ENCODE measurements around the gene CCDC78. TPM values are rescaled to one million over a fixed set of nuclear protein-coding genes. Genes with fewer than 3 reads are reported as not detected.
A peak's percentile ranks its signal among the peaks of the same experiment; 100 is the strongest.

The CCDC78 gene
- total and polyA plus RNA-seq, 2 donors (not counting 3 experiments of a cell fraction or from before 2014, with no cell fraction given): 0.50 to 1.3 TPM

DNA sequence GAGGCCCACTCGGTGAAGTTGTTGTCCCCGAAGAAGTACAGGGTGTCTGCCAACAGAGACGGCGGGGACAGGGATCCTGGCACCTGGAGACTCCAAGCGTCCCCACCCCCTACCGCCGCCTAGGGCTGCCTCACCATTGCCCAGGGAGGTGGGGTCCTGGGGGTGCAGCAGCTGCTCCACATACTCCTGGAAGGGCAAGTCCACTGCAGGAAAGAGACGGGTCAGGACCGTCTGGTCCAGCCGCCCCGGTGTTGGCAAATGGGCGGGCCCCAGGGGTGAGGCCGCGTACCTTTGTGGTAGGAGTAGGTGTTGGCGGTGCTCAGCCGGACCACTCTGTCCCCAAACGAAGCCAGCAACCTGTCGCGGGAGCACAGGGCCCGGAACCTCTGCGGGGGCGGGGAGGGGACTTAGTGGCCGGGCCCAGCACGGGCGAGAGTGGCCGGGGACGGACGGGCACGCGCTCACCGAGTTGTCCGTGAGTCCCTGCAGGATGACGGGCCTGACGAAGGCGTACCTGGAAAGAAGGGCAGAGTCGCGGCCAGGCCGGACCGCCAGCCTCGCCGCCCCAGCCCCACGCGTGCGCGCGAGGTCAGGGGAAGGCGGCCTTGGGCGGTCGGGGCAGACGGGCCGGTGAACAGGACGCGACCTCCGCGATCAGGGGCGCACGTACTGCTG is 42.7 kb downstream of the CCDC78 start:
- Histone ChIP-seq H3K27me3 (ENCODE audit: control insufficient read depth in 2 of 2, insufficient read depth in 2 of 2, low read length in 2 of 2) (no peaks in the 10 kb centered on the region), H3K9ac (replicated peaks; ENCODE audit: extremely low read depth, insufficient read depth, low read length) (no peak overlapping the region), H3K9me1 (replicated peaks; ENCODE audit: control insufficient read depth, extremely low read depth, insufficient read depth, low read length) (no peaks in the 10 kb centered on the region), H3K79me2 (ENCODE audit: control insufficient read depth, insufficient read depth, low read length) (peaks cover 31% of the 10 kb centered on the region), H2AFZ (ENCODE audit: low read depth, low read length) (no peak overlapping the region), H3K36me3 (ENCODE audit: control insufficient read depth in 2 of 2, extremely low read depth in 1 of 2, insufficient read depth in 2 of 2, low read length in 2 of 2) (peaks cover 7 to 22% of the 10 kb centered on the region in 2 experiments), H3K9me3 (replicated peaks; ENCODE audit: control insufficient read depth, insufficient read depth, low read length) (no peaks in the 10 kb centered on the region), H3K27ac (ENCODE audit: insufficient read depth, low read depth, low read length) (peak overlapping the region; percentile 35), H3K4me2 (ENCODE audit: insufficient read depth, low read length) (peak overlapping the region; percentile 29), H3K4me3 (replicated peaks in 1 of 3; ENCODE audit: insufficient read depth in 1 of 3, low read depth in 1 of 3, low read length in 3 of 3) (peak overlapping the region in 2 of 3 experiments; percentile 5 to 71), H4K20me1 (replicated peaks; ENCODE audit: control insufficient read depth, extremely low read depth, insufficient read depth, low read length) (no peaks in the 10 kb centered on the region), H3K4me1 (ENCODE audit: control insufficient read depth, extremely low read depth, insufficient read depth, low read length) (peaks cover 20% of the 10 kb centered on the region)
- TF ChIP-seq JUN (IDR thresholded peaks at IDR 0.05; ENCODE audit: borderline replicate concordance, insufficient read depth, insufficient read length, low read depth): no peak
- TF ChIP-seq EZH2 (IDR thresholded peaks at IDR 0.05; ENCODE audit: borderline replicate concordance, low read depth, low read length, severe bottlenecking): no peak
- TF ChIP-seq, protein P1, sequence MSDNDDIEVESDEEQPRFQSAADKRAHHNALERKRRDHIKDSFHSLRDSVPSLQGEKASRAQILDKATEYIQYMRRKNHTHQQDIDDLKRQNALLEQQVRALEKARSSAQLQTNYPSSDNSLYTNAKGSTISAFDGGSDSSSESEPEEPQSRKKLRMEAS (IDR thresholded peaks at IDR 0.05; ENCODE audit: insufficient read depth, insufficient read length): no peak
- TF ChIP-seq, protein P2, sequence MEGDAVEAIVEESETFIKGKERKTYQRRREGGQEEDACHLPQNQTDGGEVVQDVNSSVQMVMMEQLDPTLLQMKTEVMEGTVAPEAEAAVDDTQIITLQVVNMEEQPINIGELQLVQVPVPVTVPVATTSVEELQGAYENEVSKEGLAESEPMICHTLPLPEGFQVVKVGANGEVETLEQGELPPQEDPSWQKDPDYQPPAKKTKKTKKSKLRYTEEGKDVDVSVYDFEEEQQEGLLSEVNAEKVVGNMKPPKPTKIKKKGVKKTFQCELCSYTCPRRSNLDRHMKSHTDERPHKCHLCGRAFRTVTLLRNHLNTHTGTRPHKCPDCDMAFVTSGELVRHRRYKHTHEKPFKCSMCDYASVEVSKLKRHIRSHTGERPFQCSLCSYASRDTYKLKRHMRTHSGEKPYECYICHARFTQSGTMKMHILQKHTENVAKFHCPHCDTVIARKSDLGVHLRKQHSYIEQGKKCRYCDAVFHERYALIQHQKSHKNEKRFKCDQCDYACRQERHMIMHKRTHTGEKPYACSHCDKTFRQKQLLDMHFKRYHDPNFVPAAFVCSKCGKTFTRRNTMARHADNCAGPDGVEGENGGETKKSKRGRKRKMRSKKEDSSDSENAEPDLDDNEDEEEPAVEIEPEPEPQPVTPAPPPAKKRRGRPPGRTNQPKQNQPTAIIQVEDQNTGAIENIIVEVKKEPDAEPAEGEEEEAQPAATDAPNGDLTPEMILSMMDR (IDR thresholded peaks at IDR 0.05; ENCODE audit: extremely low read depth in 1 of 2, insufficient read depth in 1 of 2, low read depth in 1 of 2, low read length in 2 of 2): no peak
- no peak for TF ChIP-seq GATA2 (IDR thresholded peaks at IDR 0.05; ENCODE audit: insufficient read depth, insufficient read length, low read depth, low read length)
- no peak for TF ChIP-seq POLR2A (IDR thresholded peaks at IDR 0.05; ENCODE audit: low read depth, low read length)
- TF ChIP-seq POLR2AphosphoS5 (IDR thresholded peaks at IDR 0.05; ENCODE audit: insufficient read depth, low read depth, low read length): no peak
- TF ChIP-seq FOS (IDR thresholded peaks at IDR 0.05; ENCODE audit: borderline replicate concordance, insufficient read depth, low read length): no peak
- no peak for TF ChIP-seq MYC (IDR thresholded peaks at IDR 0.05; ENCODE audit: low read depth, low read length)
- FAIRE-seq (no peak), DNase-seq (ENCODE audit: low read depth, low spot score) (no peak)
- intact Hi-C loops (cut with micrococcal nuclease): no loop called here
- ChIA-PET POLR2A (no interaction called here), CTCF (no interaction called here)
- no TSS peak for BruUV-seq (replicated peaks)
- dilution Hi-C loops (cut with MboI; ENCODE audit: extremely low pct_ligation_motif_present, low sequenced_read_pairs): no loop called here
